HG03025 (cell line): ENCODE measurements around the gene ZIC4.

ENCODE experiments used
- ATAC-seq: cut with Tn5 transposase; IDR thresholded peaks from one replicate; pipeline ENCODE4 v1.9.1; 2021; ENCODE audit warnings: mild to moderate bottlenecking, moderate library complexity; ENCODE audit not compliant: unreplicated experiment, low FRiP score

ZIC4 gene

DNA sequence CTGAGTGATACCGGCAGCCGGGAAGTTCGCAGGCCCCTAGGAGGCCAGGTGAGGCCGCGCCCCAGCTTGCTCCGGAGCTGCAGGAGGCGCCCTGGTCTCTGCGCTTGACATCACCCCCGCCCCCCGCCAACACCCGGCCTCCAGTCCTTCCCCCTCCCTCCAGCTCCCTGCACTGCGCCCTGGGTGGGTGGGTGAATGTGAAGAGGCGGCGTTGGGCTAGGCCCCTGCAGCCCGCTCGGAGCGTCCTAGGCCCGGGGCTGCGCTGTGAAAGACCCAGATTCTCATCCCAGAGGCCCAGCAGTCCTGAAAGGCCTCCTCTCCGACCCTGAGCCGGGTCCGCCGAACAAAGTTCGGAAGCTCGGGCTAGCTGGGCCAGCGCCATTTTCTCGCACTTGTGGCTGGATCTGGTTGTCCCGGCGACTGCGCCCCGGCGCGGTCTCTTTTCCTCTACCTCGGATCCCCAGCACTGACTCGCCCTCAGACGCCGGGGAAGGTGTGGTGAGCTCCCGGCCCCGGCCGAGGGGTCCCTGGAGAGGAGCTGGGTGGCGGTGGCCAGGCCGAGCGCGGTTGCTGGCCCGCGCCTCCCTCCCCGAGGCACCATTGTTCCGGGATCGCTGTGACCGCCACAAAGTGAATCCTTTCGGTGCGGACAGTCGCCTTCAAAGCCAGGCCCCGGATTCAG, 12.9 kb downstream of the ZIC4 start:
- ATAC-seq, result no peak

DNA sequence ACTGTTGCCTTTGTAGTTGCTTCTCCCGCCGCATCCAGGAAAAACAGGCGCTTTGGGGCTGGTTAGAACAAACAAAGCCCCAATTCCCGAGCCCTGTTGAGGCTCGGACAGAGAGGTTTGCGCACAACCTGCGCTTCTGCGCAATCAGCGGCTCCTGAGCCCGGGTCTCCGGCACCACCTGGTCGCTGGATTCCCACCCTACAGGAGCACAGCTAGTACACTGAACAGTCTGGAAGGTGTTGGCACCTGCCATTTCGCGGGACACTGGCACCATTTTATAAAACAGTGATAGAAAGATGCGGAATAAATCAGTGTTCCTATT, 13.8 kb downstream of the ZIC4 start:
- no peak for ATAC-seq

DNA sequence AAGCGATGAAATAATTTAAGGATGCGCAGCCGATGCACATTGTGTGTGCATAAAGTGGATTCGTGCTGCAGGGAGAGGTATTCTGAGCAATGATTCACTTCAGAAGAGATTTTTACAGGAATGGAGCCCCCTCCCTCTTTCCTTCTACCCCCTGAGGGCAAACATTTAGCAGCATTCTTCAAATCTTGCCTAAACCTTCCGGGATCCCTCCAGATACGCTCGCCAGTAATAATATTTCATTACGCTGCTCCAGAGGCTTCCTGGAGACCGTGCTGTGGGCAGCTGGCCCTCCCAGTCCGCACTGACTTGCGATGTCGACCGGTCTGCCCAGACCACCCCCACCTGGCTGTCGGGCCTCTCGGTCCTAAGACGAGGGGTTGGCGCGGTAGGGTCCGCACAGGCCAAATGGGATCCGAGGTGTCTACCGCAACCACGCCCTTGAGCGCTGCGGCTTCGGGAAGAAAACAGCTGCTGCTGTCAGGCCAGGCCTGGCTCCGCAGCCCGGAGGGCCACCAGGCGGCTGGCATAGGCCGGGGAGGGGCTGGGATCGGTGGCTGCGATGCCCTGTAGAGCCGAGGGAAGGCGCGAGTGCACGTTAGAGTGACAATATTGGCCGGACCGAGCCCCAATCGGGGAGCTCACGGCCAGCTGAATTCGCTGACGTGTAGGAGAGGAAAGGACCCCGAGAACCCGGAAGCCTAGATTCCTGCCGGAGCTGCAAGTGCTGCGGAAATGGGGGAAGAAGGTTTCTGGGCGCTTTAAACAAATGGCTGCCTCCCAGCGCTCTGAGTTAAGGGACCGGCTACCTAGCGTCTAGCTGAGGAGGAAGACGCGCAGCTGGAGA, 14.3 kb downstream of the ZIC4 start:
- ATAC-seq, result no peak

- no peak for ATAC-seq
Observed at GRCh38 chr3:147390589-147391569, 15.5 kb downstream of the ZIC4 start.

- no peak for ATAC-seq
Observed at GRCh38 chr3:147389717-147390116, 16.6 kb downstream of the ZIC4 start.

- no peak for ATAC-seq
Observed at GRCh38 chr3:147388700-147389580, 17.4 kb downstream of the ZIC4 start.

GRCh38 chr3:147387885-147388699, 18.3 kb downstream of the ZIC4 start:
- ATAC-seq, result no peak

GRCh38 chr3:147387291-147387884, 19.0 kb downstream of the ZIC4 start:
- ATAC-seq, result no peak

DNA sequence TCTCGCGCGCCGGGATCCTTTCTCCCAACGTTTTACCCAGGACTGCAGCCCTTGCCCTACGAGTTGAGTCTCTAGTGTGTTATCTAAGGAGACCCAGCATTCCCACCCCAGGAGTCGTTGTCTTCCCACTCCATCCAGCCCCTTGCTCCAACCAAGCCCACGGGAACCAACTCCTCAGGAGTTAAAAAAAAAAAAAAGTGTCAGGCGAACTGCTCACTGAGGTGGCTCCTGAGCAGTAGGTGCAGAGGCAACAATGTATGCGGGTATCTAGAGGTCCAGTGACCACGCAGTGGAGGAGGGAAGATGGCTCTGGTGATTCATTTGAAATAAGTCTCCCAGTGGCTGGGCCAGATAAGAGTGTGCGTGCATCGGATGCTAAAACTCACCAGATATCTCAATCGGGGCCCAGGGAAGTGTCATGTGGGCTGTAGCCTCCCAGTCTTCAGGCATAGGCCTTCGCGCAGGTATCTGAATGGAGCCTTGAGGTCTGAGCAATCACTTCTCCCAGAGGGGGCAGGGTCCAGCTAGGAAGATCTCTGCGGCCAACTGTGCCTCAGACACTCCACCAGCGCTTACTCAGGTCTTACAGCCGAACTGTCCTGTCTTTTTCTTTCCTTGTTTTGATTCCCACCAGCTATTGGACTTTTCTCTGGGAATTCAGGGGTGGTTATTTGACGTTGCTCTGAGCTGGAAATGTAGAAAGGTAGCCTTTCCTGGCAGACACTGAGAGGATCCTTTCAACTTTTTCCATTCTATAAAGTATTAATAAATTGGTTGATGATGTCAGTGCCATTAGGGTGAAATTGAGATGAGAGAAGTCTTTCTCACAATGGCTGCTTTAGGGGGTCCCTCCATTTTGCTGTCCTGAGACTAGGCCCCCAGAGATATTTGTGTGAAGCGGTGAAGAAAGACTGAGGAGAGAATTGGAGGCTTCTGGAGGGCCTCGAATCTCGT, 21.0 kb downstream of the ZIC4 start:
- ATAC-seq, result no peak

DNA sequence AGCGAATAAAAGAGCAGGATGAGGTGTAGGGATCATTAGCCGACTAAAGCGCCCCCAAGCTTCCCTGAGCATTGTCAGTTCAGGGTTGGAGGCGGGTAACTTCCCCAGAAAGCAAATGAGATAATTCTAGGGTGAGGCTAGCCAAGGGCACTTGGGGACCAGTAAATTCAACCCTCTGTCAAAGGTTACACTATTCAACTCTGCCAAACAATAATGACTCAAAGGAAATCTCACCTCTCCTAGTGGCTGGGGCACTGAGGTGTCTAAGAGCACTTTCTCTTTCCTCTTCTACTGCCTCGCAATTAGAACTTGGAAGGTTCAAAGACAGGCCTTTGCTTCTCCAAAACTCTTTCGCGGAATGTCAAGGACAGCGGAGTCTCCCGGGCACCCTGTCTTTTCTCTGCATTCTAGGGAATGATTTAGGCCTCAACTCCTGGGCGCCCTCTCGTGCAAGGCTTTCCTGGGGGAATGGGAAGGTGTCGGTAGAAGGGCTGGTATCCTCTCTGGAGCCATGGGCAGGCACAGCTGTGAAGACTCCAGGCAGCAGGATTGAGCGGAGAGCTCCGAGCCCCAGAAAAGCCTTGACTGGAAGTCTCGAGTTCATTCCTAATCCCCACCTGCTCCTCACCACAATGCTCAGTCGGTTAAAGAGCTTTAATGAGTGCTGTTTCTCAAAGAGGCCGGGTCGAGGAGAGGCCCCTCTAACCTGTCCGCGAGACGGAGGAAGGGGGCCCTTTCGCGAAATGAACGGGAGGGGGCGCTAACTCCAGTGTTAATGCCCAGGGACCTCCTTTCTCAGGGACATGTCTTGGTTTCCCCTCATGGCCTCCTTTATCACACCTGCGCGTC, 21.9 kb downstream of the ZIC4 start:
- ATAC-seq, result no peak

- ATAC-seq, result no peak
Observed at GRCh38 chr3:147383617-147384016, 22.7 kb downstream of the ZIC4 start.

DNA sequence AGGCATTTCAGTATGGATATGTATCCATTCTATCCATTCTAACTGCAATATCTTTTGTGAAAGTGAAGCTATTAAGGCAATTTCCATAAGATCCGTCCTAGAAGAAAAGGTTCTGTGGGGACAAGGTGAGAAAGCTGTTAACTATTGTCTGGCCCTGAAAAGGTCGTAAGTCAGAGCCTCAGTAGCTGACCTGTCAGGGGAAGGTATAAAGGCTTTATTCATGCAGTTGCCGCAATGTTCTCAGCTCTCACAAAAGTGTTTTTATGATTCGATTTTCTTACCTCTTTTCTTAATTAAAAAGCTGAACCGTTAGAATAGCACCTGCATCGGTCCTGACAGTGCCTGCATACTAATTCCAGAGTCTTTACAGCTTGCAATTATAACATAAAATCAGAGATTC, 24.7 kb downstream of the ZIC4 start:
- no peak for ATAC-seq

DNA sequence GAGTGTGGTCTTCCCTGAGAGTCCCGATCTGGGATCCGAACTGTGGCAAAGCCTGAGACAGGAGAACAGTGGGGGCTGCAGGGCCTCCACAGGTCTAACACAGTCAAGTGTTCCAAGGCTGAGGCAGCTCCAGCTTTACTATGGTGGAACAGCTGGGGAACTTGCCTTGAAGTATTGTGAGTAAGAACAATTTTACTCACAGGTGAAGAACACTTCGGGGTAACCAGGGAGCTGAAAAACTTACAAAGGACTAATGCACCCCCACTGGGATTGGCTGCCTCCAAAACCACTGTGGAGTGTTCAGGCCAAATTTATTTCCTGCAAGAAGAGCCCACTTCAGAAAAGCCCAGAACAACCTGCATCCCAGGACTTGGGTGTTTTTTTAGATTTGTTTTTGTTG, 25.4 kb downstream of the ZIC4 start:
- no peak for ATAC-seq

- no peak for ATAC-seq
Observed at GRCh38 chr3:147380387-147380951, 25.9 kb downstream of the ZIC4 start.

- ATAC-seq, result no peak
Observed at GRCh38 chr3:147379651-147380050, 26.7 kb downstream of the ZIC4 start.
